Vagina (tissue), 2 donors: Measurements from ENCODE around the gene ANKRD35. TPM values are rescaled to one million over a fixed set of nuclear protein-coding genes. Genes with fewer than 3 reads are reported as not detected.

Experiments used
- DNase-seq, 2 donors: peaks; one replicate each; pipeline ENCODE4 v3.0.0-alpha.2; 2017; ENCODE audit errors: extremely low spot score in 2 of 2
- H3K27ac ChIP-seq: fragments of 200-600 bp; sonication (generic); one replicate; pipeline ENCODE4 v1.5.1; 2019
- H3K27me3 ChIP-seq: fragments of 200-600 bp; sonication (generic); one replicate; pipeline ENCODE4 v1.5.1; 2019
- H3K36me3 ChIP-seq, 2 donors: fragments of 200-600 bp; sonication (generic); one replicate each; pipeline ENCODE4 v1.5.1; 2017 to 2019
- H3K4me1 ChIP-seq: fragments of 200-600 bp; sonication (generic); one replicate; pipeline ENCODE4 v1.5.1; 2019
- H3K4me3 ChIP-seq, 2 donors: fragments of 200-600 bp; sonication (generic); 1 replicate in 1 of 2; 2 replicates in 1 of 2; pipeline ENCODE4 v1.5.1; 2016 to 2019
- H3K9me3 ChIP-seq: fragments of 200-600 bp; sonication (generic); one replicate; pipeline ENCODE4 v1.5.1; 2019
- POLR2A ChIP-seq, 2 donors: fragments of 450-650 bp; IDR thresholded peaks; one replicate each; pipeline ENCODE4 v1.6.1; 2017; ENCODE audit warnings: antibody characterized with exemption in 2 of 2, mild to moderate bottlenecking in 2 of 2, moderate library complexity in 2 of 2
- POLR2AphosphoS5 ChIP-seq, 2 donors: sonication (generic); formaldehyde crosslinking; IDR thresholded peaks; one replicate each; pipeline ENCODE4 v1.9.0; 2017; ENCODE audit warnings: antibody characterized with exemption in 2 of 2, mild to moderate bottlenecking in 2 of 2, low read depth in 1 of 2; ENCODE audit not compliant: insufficient read depth in 1 of 2
- intact Hi-C: fragments of 100-400 bp; cut with DNase I; formaldehyde crosslinking; loops from one replicate; pipeline ENCODE4 v1.15.1; 2023
- total RNA-seq: library from RNA; depleted of rRNA; stranded (reverse); fragments of >200 nt; gene quantifications from one replicate; pipeline ENCODE4 v1.2.3, GENCODE V29; 2016
- TF ChIP-seq, protein P1 (sequence below), 3 experiments: fragments of 450-650 bp in 2 of 3; fragments of 200-600 bp in 1 of 3; sonication (generic) in 1 of 3; IDR thresholded peaks; one replicate each; pipeline ENCODE4 v1.5.1; 2017 to 2019; ENCODE audit warnings: antibody characterized with exemption in 3 of 3, mild to moderate bottlenecking in 2 of 3, moderate library complexity in 2 of 3

Gene ANKRD35
- total RNA-seq, 1 donor from 2014 or later, result 17.9 TPM

DNA sequence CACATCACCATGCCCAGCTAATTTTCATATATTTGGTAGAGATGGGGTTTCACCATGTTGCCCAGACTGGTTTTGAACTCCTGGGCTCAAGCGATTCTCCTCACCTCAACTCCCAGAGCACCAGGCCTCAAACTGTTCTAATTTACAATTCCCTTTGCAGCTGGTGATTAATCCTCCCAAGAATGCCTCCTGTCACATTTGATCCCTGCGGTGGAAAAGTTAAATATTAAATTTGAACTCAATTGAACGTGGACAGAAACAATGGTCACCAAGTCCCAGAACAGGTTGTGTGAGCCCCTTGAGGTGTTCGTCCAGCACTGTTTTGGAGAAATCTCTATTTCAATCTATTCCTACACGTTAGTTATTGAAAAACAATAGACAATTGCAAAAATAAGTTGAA is 2.0 kb upstream of the ANKRD35 start:
- no peaks in the 10 kb centered on the region for H3K27me3 ChIP-seq
- peak in 1 of 2 donors; percentile 62 for DNase-seq
- peaks cover 32% of the 10 kb centered on the region for H3K4me1 ChIP-seq
- no peak for TF ChIP-seq POLR2A (IDR thresholded peaks at IDR 0.05)
- TF ChIP-seq POLR2AphosphoS5 (IDR thresholded peaks at IDR 0.05; ENCODE audit: insufficient read depth in 1 of 2, low read depth in 1 of 2), result no peak
- TF ChIP-seq, protein P1, sequence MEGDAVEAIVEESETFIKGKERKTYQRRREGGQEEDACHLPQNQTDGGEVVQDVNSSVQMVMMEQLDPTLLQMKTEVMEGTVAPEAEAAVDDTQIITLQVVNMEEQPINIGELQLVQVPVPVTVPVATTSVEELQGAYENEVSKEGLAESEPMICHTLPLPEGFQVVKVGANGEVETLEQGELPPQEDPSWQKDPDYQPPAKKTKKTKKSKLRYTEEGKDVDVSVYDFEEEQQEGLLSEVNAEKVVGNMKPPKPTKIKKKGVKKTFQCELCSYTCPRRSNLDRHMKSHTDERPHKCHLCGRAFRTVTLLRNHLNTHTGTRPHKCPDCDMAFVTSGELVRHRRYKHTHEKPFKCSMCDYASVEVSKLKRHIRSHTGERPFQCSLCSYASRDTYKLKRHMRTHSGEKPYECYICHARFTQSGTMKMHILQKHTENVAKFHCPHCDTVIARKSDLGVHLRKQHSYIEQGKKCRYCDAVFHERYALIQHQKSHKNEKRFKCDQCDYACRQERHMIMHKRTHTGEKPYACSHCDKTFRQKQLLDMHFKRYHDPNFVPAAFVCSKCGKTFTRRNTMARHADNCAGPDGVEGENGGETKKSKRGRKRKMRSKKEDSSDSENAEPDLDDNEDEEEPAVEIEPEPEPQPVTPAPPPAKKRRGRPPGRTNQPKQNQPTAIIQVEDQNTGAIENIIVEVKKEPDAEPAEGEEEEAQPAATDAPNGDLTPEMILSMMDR (IDR thresholded peaks at IDR 0.05), result no peak
- no peak overlapping the region for H3K4me3 ChIP-seq
- intact Hi-C loops, result no loop called here
- H3K9me3 ChIP-seq, result no peaks in the 10 kb centered on the region
- no peaks in the 10 kb centered on the region for H3K36me3 ChIP-seq
- H3K27ac ChIP-seq, result no peak overlapping the region

DNA sequence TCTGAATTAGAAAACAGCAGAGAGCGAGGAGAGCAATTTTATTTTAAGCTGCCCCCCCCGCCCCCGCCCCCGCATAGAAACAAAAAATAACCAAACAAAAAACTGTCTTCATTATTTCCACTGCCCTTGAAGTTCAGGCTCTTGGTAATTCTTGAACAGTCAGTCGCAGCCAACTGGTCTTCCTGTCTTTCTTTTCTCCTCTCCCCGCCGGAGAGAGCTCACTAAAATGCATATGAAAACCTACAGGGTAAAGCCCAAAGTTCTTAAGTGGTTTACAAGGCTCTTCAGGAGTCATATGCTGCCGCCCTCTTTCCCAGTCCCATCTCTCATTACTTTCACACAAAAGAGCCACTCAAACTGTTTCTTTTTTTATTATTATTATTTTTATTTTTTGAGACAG is 1.1 kb upstream of the ANKRD35 start:
- Histone ChIP-seq H3K27me3 (no peaks in the 10 kb centered on the region), H3K27ac (peak overlapping the region; percentile 45), H3K4me1 (peaks cover 25% of the 10 kb centered on the region), H3K36me3 (no peaks in the 10 kb centered on the region), H3K9me3 (no peaks in the 10 kb centered on the region), H3K4me3 (no peak overlapping the region)
- intact Hi-C loops, result no loop called here
- no peak for DNase-seq
- TF ChIP-seq POLR2AphosphoS5 (IDR thresholded peaks at IDR 0.05; ENCODE audit: insufficient read depth in 1 of 2, low read depth in 1 of 2), result no peak
- TF ChIP-seq POLR2A (IDR thresholded peaks at IDR 0.05), result no peak
- TF ChIP-seq, protein P1 (IDR thresholded peaks at IDR 0.05), result no peak

DNA sequence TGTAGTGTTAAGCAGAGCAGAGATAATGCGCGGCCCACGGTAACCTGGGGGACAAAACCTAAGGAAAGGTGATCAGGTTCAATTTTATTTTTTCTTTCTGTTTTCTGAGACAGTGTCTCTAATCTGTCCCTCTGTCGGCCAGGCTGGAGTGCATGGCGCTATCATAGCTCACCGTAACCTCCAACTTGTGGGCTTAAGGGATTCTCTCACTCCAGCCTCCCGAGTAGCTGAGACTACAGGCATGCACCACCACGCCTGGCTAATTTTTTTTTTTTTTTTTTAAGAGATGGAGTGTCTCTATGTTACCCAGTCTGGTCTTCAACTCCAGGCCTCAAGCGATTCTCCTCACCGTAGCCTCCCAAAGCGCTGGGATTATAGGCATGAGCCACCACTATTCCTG is 724 bp upstream of the ANKRD35 start:
- Histone ChIP-seq H3K4me1 (peaks cover 22% of the 10 kb centered on the region), H3K9me3 (no peaks in the 10 kb centered on the region), H3K27me3 (no peaks in the 10 kb centered on the region), H3K27ac (peak overlapping the region; percentile 45), H3K36me3 (no peaks in the 10 kb centered on the region), H3K4me3 (peak overlapping the region; percentile 55 to 56)
- DNase-seq, result no peak
- no peak for TF ChIP-seq POLR2A (IDR thresholded peaks at IDR 0.05)
- TF ChIP-seq, protein P1 (IDR thresholded peaks at IDR 0.05), result no peak
- no peak for TF ChIP-seq POLR2AphosphoS5 (IDR thresholded peaks at IDR 0.05; ENCODE audit: insufficient read depth in 1 of 2, low read depth in 1 of 2)
- intact Hi-C loops, result no loop called here

DNA sequence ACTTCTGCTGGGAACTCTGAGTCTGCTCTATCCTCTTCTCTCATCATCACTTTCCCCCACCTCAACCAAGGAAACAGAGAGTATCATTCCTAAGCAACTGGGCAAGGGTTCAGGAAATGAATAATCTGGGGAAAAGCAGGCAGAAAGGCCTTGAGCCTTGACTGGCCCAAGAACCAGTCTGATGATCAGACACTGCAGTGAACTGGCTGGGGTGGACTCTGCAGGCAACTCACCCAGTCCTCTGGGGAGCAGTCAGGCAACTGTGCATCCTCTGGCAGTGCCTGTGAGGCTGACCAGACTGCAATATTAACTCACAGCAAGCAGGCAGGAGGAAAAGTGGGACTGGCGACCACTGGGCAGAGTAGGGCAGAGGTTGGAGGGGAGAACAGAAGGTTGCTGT is 991 bp downstream of the ANKRD35 start:
- TF ChIP-seq POLR2A (IDR thresholded peaks at IDR 0.05) (no peak), POLR2AphosphoS5 (IDR thresholded peaks at IDR 0.05; ENCODE audit: insufficient read depth in 1 of 2, low read depth in 1 of 2) (no peak)
- TF ChIP-seq, protein P1 (IDR thresholded peaks at IDR 0.05), result no peak
- intact Hi-C loops, result no loop called here
- no peak overlapping the region for H3K27ac ChIP-seq

DNA sequence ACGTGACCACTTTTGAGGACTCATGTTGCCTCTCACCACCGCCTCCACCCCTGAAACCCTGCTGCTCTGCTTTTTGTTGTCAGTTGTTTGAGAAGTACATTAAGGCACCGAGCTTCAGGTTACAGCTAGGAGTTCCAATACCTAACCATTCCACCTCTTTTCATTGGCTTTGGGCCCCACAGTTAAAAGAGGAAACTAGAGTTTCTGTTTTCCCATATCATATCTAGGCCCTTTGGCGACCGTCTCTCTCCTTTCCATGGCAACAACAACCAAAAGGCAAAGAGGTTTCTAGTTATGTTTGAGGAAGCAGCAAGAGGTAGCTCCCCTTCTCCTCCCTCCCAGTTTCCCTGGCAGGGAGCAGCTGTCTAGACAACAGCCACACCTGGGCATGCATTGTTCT is 5.9 kb downstream of the ANKRD35 start:
- intact Hi-C loops, result no loop called here
- Histone ChIP-seq H3K27me3 (no peaks in the 10 kb centered on the region), H3K27ac (no peak overlapping the region), H3K36me3 (no peaks in the 10 kb centered on the region), H3K4me1 (no peaks in the 10 kb centered on the region), H3K4me3 (no peak overlapping the region), H3K9me3 (no peaks in the 10 kb centered on the region)
- DNase-seq, result no peak
- TF ChIP-seq, protein P1 (IDR thresholded peaks at IDR 0.05), result no peak
- TF ChIP-seq POLR2AphosphoS5 (IDR thresholded peaks at IDR 0.05; ENCODE audit: insufficient read depth in 1 of 2, low read depth in 1 of 2) (no peak), POLR2A (IDR thresholded peaks at IDR 0.05) (no peak)

More for the DNA sequence above, 991 bp downstream of the ANKRD35 start:
- Histone ChIP-seq H3K36me3 (no peaks in the 10 kb centered on the region), H3K9me3 (no peaks in the 10 kb centered on the region), H3K4me3 (peak overlapping the region in 1 of 2 donors; percentile 56), H3K4me1 (peaks cover 7% of the 10 kb centered on the region), H3K27me3 (no peaks in the 10 kb centered on the region)
- peak in 1 of 2 donors; percentile 64 for DNase-seq
